ENCODE measurements around the gene NOTCH1. TPM values are rescaled to one million over a fixed set of nuclear protein-coding genes. Genes with fewer than 3 reads are reported as not detected.
"Not testable (repeated sequence)": the region's sequence is repeated elsewhere in the genome, so short reads cannot be mapped to it uniquely, and the experiment has no call there.

Gene NOTCH1
- total RNA-seq, 1 donor, result 10.5 TPM

- Histone ChIP-seq H4K20me1 (ENCODE audit: insufficient read depth, low read length) (no peaks in the 10 kb centered on the region), H3K4me2 (ENCODE audit: insufficient read depth, low read length) (no peak overlapping the region), H3K9me3 (ENCODE audit: low read depth, low read length) (no peaks in the 10 kb centered on the region), H3K36me3 (ENCODE audit: insufficient read depth, low read length) (no peaks in the 10 kb centered on the region), H3K4me3 (ENCODE audit: insufficient read depth, low read length) (no peak overlapping the region), H3K27me3 (ENCODE audit: insufficient read depth, low read length) (no peaks in the 10 kb centered on the region), H3K27ac (ENCODE audit: low read depth, low read length) (no peak overlapping the region), H2AFZ (ENCODE audit: low read length) (no peak overlapping the region), H3K79me2 (ENCODE audit: insufficient read depth, low read length) (no peaks in the 10 kb centered on the region), H3K4me1 (ENCODE audit: insufficient read depth, low read length) (no peaks in the 10 kb centered on the region)
- no peak for DNase-seq (ENCODE audit: insufficient read length, low spot score, missing footprints)
- TF ChIP-seq, protein P1, sequence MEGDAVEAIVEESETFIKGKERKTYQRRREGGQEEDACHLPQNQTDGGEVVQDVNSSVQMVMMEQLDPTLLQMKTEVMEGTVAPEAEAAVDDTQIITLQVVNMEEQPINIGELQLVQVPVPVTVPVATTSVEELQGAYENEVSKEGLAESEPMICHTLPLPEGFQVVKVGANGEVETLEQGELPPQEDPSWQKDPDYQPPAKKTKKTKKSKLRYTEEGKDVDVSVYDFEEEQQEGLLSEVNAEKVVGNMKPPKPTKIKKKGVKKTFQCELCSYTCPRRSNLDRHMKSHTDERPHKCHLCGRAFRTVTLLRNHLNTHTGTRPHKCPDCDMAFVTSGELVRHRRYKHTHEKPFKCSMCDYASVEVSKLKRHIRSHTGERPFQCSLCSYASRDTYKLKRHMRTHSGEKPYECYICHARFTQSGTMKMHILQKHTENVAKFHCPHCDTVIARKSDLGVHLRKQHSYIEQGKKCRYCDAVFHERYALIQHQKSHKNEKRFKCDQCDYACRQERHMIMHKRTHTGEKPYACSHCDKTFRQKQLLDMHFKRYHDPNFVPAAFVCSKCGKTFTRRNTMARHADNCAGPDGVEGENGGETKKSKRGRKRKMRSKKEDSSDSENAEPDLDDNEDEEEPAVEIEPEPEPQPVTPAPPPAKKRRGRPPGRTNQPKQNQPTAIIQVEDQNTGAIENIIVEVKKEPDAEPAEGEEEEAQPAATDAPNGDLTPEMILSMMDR (IDR thresholded peaks at IDR 0.05; ENCODE audit: extremely low read depth, low read depth, low read length), result no peak
These were observed 36.0 kb upstream of the NOTCH1 start for GRCh38 chr9:136581614-136582447.

DNA sequence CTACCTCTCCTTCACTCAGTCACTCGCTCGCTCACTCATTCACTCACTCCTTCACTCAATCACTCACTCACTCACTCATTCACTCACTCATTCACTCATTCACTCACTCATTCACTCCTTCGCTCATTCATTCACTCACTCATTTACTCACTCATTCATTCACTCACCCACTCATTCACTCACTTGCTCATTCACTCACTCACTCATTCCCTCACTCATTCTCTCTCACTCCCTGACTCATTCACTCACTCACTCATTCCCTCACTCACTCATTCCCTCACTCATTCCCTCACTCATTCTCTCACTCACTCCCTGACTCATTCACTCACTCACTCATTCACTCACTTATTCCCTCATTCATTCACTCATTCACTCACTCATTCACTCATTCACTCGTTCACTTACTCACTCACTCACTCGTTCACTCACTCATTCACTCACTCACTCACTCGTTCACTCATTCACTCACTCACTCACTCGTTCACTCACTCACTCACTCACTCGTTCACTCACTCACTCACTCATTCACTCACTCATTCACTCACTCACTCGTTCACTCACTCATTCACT, 33.9 kb upstream of the NOTCH1 start:
- H3K9me3 ChIP-seq (ENCODE audit: low read depth, low read length); H3K27ac ChIP-seq (ENCODE audit: low read depth, low read length); H3K27me3 ChIP-seq (ENCODE audit: insufficient read depth, low read length); H3K4me1 ChIP-seq (ENCODE audit: insufficient read depth, low read length); H3K4me3 ChIP-seq (ENCODE audit: insufficient read depth, low read length); H2AFZ ChIP-seq (ENCODE audit: low read length); H3K79me2 ChIP-seq (ENCODE audit: insufficient read depth, low read length); H3K36me3 ChIP-seq (ENCODE audit: insufficient read depth, low read length); H4K20me1 ChIP-seq (ENCODE audit: insufficient read depth, low read length); DNase-seq (ENCODE audit: insufficient read length, low spot score, missing footprints); H3K4me2 ChIP-seq (ENCODE audit: insufficient read depth, low read length): not testable (repeated sequence)

GRCh38 chr9:136578915-136579649, 33.2 kb upstream of the NOTCH1 start:
- Histone ChIP-seq H3K36me3 (ENCODE audit: insufficient read depth, low read length) (no peaks in the 10 kb centered on the region), H3K4me2 (ENCODE audit: insufficient read depth, low read length) (no peak overlapping the region), H2AFZ (ENCODE audit: low read length) (no peak overlapping the region), H4K20me1 (ENCODE audit: insufficient read depth, low read length) (no peaks in the 10 kb centered on the region), H3K27me3 (ENCODE audit: insufficient read depth, low read length) (no peaks in the 10 kb centered on the region), H3K4me3 (ENCODE audit: insufficient read depth, low read length) (no peak overlapping the region), H3K27ac (ENCODE audit: low read depth, low read length) (no peak overlapping the region), H3K4me1 (ENCODE audit: insufficient read depth, low read length) (peaks cover 6% of the 10 kb centered on the region), H3K79me2 (ENCODE audit: insufficient read depth, low read length) (no peaks in the 10 kb centered on the region), H3K9me3 (ENCODE audit: low read depth, low read length) (no peaks in the 10 kb centered on the region)
- TF ChIP-seq, protein P1 (IDR thresholded peaks at IDR 0.05; ENCODE audit: extremely low read depth, low read depth, low read length), result no peak
- no peak for DNase-seq (ENCODE audit: insufficient read length, low spot score, missing footprints)

DNA sequence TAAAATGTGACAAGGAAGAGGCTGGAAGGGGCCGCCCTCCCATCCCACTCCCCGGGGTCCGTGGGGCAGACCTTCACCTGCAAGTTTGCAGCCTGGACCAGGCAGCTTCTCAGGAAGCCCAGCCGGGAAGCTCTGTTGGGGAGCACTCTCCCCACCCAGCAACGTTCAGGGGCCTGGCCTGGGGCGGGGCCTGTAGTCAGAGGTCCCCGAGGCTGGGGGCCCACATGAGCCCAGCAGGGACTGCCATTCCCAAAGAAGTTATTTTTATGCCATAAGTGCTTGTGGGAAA, 32.7 kb upstream of the NOTCH1 start:
- no peak for DNase-seq (ENCODE audit: insufficient read length, low spot score, missing footprints)
- H3K79me2 ChIP-seq (ENCODE audit: insufficient read depth, low read length), result no peaks in the 10 kb centered on the region
- no peaks in the 10 kb centered on the region for H3K9me3 ChIP-seq (ENCODE audit: low read depth, low read length)
- no peaks in the 10 kb centered on the region for H3K36me3 ChIP-seq (ENCODE audit: insufficient read depth, low read length)
- no peaks in the 10 kb centered on the region for H4K20me1 ChIP-seq (ENCODE audit: insufficient read depth, low read length)
- H3K27ac ChIP-seq (ENCODE audit: low read depth, low read length), result no peak overlapping the region
- H3K27me3 ChIP-seq (ENCODE audit: insufficient read depth, low read length), result no peaks in the 10 kb centered on the region
- no peak overlapping the region for H2AFZ ChIP-seq (ENCODE audit: low read length)
- H3K4me1 ChIP-seq (ENCODE audit: insufficient read depth, low read length), result peaks cover 6% of the 10 kb centered on the region
- H3K4me3 ChIP-seq (ENCODE audit: insufficient read depth, low read length), result no peak overlapping the region
- no peak overlapping the region for H3K4me2 ChIP-seq (ENCODE audit: insufficient read depth, low read length)
- TF ChIP-seq, protein P1 (IDR thresholded peaks at IDR 0.05; ENCODE audit: extremely low read depth, low read depth, low read length), result no peak

All from osteoblast (primary cell).